Smooth muscle cell (in vitro differentiated cells): ENCODE data around the gene EMC8. TPM values are rescaled to one million over a fixed set of nuclear protein-coding genes. Genes with fewer than 3 reads are reported as not detected.
"Not testable (repeated sequence)": the region's sequence is repeated elsewhere in the genome, so short reads cannot be mapped to it uniquely, and the experiment has no call there.

Source experiments
- DNase-seq: peaks from one replicate; lab custom pipeline; 2025; ENCODE audit not compliant: unreplicated experiment; lab: John Stamatoyannopoulos, UW
- H2AFZ ChIP-seq: fragments of 200-600 bp; sonication (generic); 2 replicates; pipeline ENCODE4 v1.6.0; 2016; ENCODE audit warnings: antibody characterized with exemption, low read depth, mild to moderate bottlenecking
- H3F3A ChIP-seq: fragments of 200-600 bp; sonication (generic); 2 replicates; pipeline ENCODE4 v1.6.0; 2017; ENCODE audit warnings: antibody characterized with exemption, low read depth
- H3K27ac ChIP-seq: fragments of 200-600 bp; sonication (generic); 2 replicates; pipeline ENCODE4 v1.5.1; 2016; ENCODE audit warnings: low read depth, mild to moderate bottlenecking
- H3K27me3 ChIP-seq: fragments of 200-600 bp; sonication (generic); 2 replicates; pipeline ENCODE4 v1.6.1; 2016; ENCODE audit warnings: low read depth, mild to moderate bottlenecking
- H3K36me3 ChIP-seq: fragments of 200-600 bp; sonication (generic); 2 replicates; pipeline ENCODE4 v1.5.1; 2016; ENCODE audit warnings: low read depth
- H3K4me1 ChIP-seq: fragments of 200-600 bp; sonication (generic); 2 replicates; pipeline ENCODE4 v1.5.1; 2016; ENCODE audit warnings: low read depth
- H3K4me2 ChIP-seq: fragments of 200-600 bp; sonication (generic); 2 replicates; pipeline ENCODE4 v1.6.0; 2016; ENCODE audit warnings: mild to moderate bottlenecking
- H3K4me3 ChIP-seq: fragments of 200-600 bp; sonication (generic); 2 replicates; pipeline ENCODE4 v1.5.1; 2016; ENCODE audit warnings: mild to moderate bottlenecking
- H3K79me2 ChIP-seq: fragments of 200-600 bp; sonication (generic); 2 replicates; pipeline ENCODE4 v1.6.0; 2016; ENCODE audit warnings: low read depth, mild to moderate bottlenecking
- H3K9ac ChIP-seq: fragments of 200-600 bp; sonication (generic); 2 replicates; pipeline ENCODE4 v1.6.0; 2016; ENCODE audit warnings: low read depth
- H3K9me3 ChIP-seq: fragments of 200-600 bp; sonication (generic); replicated peaks from 2 replicates; pipeline ENCODE4 v1.5.1; 2016; ENCODE audit warnings: low read depth
- H4K20me1 ChIP-seq: fragments of 200-600 bp; sonication (generic); 2 replicates; pipeline ENCODE4 v1.6.0; 2016; ENCODE audit warnings: low read depth
- CTCF ChIP-seq: fragments of 200-600 bp; sonication (generic); IDR thresholded peaks from 2 replicates; pipeline ENCODE4 v1.5.1; 2017; ENCODE audit warnings: borderline replicate concordance, mild to moderate bottlenecking, antibody characterized with exemption; ENCODE audit not compliant: insufficient read depth, poor library complexity, severe bottlenecking
- WGBS: methylation state at CpG from one replicate; pipeline ENCODE4 v1.1.7; 2016; ENCODE audit warnings: low lambda C conversion rate; 5-methylcytosine and 5-hydroxymethylcytosine counted together
- polyA plus RNA-seq: library from polyadenylated mRNA; unstranded; fragments of >200 nt; fragmentation: Nextera tagmentation; extraction: Ambion mirVana; gene quantifications from 2 replicates; pipeline ENCODE4 v1.2.1, GENCODE V29; 2016
- total RNA-seq: library from RNA; depleted of rRNA; stranded (reverse); fragments of >200 nt; gene quantifications from 2 replicates; pipeline ENCODE4 v1.2.3, GENCODE V29; 2014

EMC8 gene
- total and polyA plus RNA-seq, 2 experiments from 2014 or later, result 40.4 to 40.9 TPM

GRCh38 chr16:85810742-85811115 is 11.4 kb upstream of the EMC8 start:
- Histone ChIP-seq H3K79me2 (no peaks in the 10 kb centered on the region), H3K9ac (no peak overlapping the region), H3K4me2 (no peak overlapping the region), H3K27ac (no peak overlapping the region), H3K36me3 (peaks cover 7% of the 10 kb centered on the region), H3K27me3 (peaks cover 35% of the 10 kb centered on the region), H4K20me1 (peaks cover 11% of the 10 kb centered on the region), H3K9me3 (no peaks in the 10 kb centered on the region), H3F3A (no peaks in the 10 kb centered on the region), H2AFZ (no peak overlapping the region), H3K4me1 (no peaks in the 10 kb centered on the region), H3K4me3 (no peak overlapping the region)
- 99% methylated on average over 7 of the region's 7 CpGs for WGBS
- no peak for DNase-seq
- TF ChIP-seq CTCF, result no peak

GRCh38 chr16:85810097-85810741 is 10.9 kb upstream of the EMC8 start:
- H3K4me1 ChIP-seq, result no peaks in the 10 kb centered on the region
- peaks cover 11% of the 10 kb centered on the region for H3K36me3 ChIP-seq
- TF ChIP-seq CTCF, result no peak
- no peak for DNase-seq
- WGBS, result 91% methylated on average over 11 of the region's 13 CpGs
- no peaks in the 10 kb centered on the region for H3F3A ChIP-seq
- H3K4me2 ChIP-seq, result no peak overlapping the region
- no peak overlapping the region for H3K4me3 ChIP-seq
- H4K20me1 ChIP-seq, result peaks cover 16% of the 10 kb centered on the region
- H3K27me3 ChIP-seq, result peaks cover 35% of the 10 kb centered on the region
- no peak overlapping the region for H3K27ac ChIP-seq
- H2AFZ ChIP-seq, result no peak overlapping the region
- no peaks in the 10 kb centered on the region for H3K79me2 ChIP-seq
- no peaks in the 10 kb centered on the region for H3K9me3 ChIP-seq
- no peak overlapping the region for H3K9ac ChIP-seq

- H3K4me2 ChIP-seq, result no peak overlapping the region
- no peak overlapping the region for H3K27ac ChIP-seq
- WGBS, result 87% methylated on average over 10 of the region's 10 CpGs
- no peaks in the 10 kb centered on the region for H3K9me3 ChIP-seq
- TF ChIP-seq CTCF, result no peak
- H3K36me3 ChIP-seq, result peaks cover 14% of the 10 kb centered on the region
- peaks cover 30% of the 10 kb centered on the region for H3K27me3 ChIP-seq
- no peaks in the 10 kb centered on the region for H3K4me1 ChIP-seq
- H3F3A ChIP-seq, result no peaks in the 10 kb centered on the region
- H2AFZ ChIP-seq, result no peak overlapping the region
- peaks cover 21% of the 10 kb centered on the region for H4K20me1 ChIP-seq
- no peaks in the 10 kb centered on the region for H3K79me2 ChIP-seq
- DNase-seq, result no peak
- no peak overlapping the region for H3K9ac ChIP-seq
- no peak overlapping the region for H3K4me3 ChIP-seq
Measured at GRCh38 chr16:85809645-85810044, 10.3 kb upstream of the EMC8 start.

GRCh38 chr16:85808926-85809325 is 9.6 kb upstream of the EMC8 start:
- H3K36me3 ChIP-seq, result peaks cover 14% of the 10 kb centered on the region
- no peaks in the 10 kb centered on the region for H3K79me2 ChIP-seq
- H3K27ac ChIP-seq, result no peak overlapping the region
- TF ChIP-seq CTCF, result no peak
- DNase-seq, result no peak
- no peak overlapping the region for H3K4me2 ChIP-seq
- H2AFZ ChIP-seq, result no peak overlapping the region
- no peak overlapping the region for H3K4me3 ChIP-seq
- no peak overlapping the region for H3K9ac ChIP-seq
- H3K27me3 ChIP-seq, result peaks cover 23% of the 10 kb centered on the region
- no peaks in the 10 kb centered on the region for H3F3A ChIP-seq
- H4K20me1 ChIP-seq, result peaks cover 25% of the 10 kb centered on the region
- no peaks in the 10 kb centered on the region for H3K9me3 ChIP-seq
- H3K4me1 ChIP-seq, result no peaks in the 10 kb centered on the region
- 100% methylated on average over 4 of the region's 7 CpGs for WGBS

GRCh38 chr16:85808104-85808503 is 8.8 kb upstream of the EMC8 start:
- H3K9me3 ChIP-seq, H3K27ac ChIP-seq, H3K4me3 ChIP-seq, H2AFZ ChIP-seq, H3F3A ChIP-seq, H3K4me1 ChIP-seq, H3K79me2 ChIP-seq, DNase-seq, H3K4me2 ChIP-seq, H3K9ac ChIP-seq: not testable (repeated sequence)
- 97% methylated on average over 16 of the region's 27 CpGs for WGBS
- H3K27me3 ChIP-seq, result peaks cover 17% of the 10 kb centered on the region
- H3K36me3 ChIP-seq, result peaks cover 14% of the 10 kb centered on the region
- H4K20me1 ChIP-seq, result peaks cover 33% of the 10 kb centered on the region
